K562 (cell line): ENCODE results near the gene MC5R. TPM values are rescaled to one million over a fixed set of nuclear protein-coding genes. Genes with fewer than 3 reads are reported as not detected.
A peak's percentile ranks its signal among the peaks of the same experiment; 100 is the strongest.

Experiments used
- ATAC-seq: fragments of 200-7000 bp; cut with Tn5 transposase; 3 replicates; pipeline ENCODE4 v1.9.1; 2020; ENCODE audit warnings: moderate library complexity
- BruUV-seq: library from RNA; stranded (reverse); fragments of 400-500 nt; replicated peaks from 2 replicates; lab custom pipeline; 2021; lab: Mats Ljungman, UMichigan
- CTCF ChIA-PET: fragments of 300-600 bp; formaldehyde crosslinking; extraction: SDS; loops from one replicate; lab custom pipeline; 2021; ENCODE audit warnings: low intra/inter-chr PET ratio; lab: Yijun Ruan, JAX
- POLR2A ChIA-PET: fragments of 300-600, 350-650 bp; sonication (Branson Sonifier 250); formaldehyde crosslinking; extraction: SDS; loops from one replicate; lab custom pipeline; 2021; ENCODE audit warnings: antibody characterized with exemption, inconsistent platforms; lab: Yijun Ruan, JAX
- DNase-seq, 4 experiments: peaks; one replicate each; pipeline versions ENCODE4 v3.0.0 to v3.0.0-alpha.2; 2011 to 2018; ENCODE audit warnings: low spot score in 3 of 4, mixed read lengths in 3 of 4; ENCODE audit errors: extremely low read depth in 1 of 4
- FAIRE-seq: peaks from 2 replicates; lab custom pipeline; 2011; peaks lifted over from hg19 to GRCh38; lab: Jason Lieb, UNC
- H2AFZ ChIP-seq: 2 replicates; pipeline ENCODE4 v1.6.0; 2011; ENCODE audit warnings: low read depth, low read length, control low read depth, inconsistent platforms
- H3K27ac ChIP-seq: fragments of 200-600 bp; 3 replicates; pipeline ENCODE4 v1.8.0; 2011; ENCODE audit warnings: low read depth, mild to moderate bottlenecking, control low read depth, inconsistent platforms, low read length, moderate library complexity, mixed read lengths; ENCODE audit errors: extremely low read depth
- H3K27me3 ChIP-seq, 2 experiments: fragments of 300-600 bp in 1 of 2; 2 replicates in 1 of 2; 3 replicates in 1 of 2; pipeline versions ENCODE4 v1.6.0 to v1.8.0; 2011; ENCODE audit warnings: inconsistent platforms in 2 of 2, low read length in 2 of 2, mild to moderate bottlenecking in 1 of 2, mixed read lengths in 1 of 2, moderate library complexity in 1 of 2; ENCODE audit not compliant: control insufficient read depth in 2 of 2, insufficient read depth in 2 of 2
- H3K36me3 ChIP-seq: fragments of 300-600 bp; 3 replicates; pipeline ENCODE4 v1.8.0; 2011; ENCODE audit warnings: mild to moderate bottlenecking, low read length, inconsistent platforms; ENCODE audit not compliant: control insufficient read depth, insufficient read depth
- H3K4me1 ChIP-seq, 2 experiments: fragments of 200-600 bp in 1 of 2; replicated peaks in 1 of 2; 2 replicates in 1 of 2; 3 replicates in 1 of 2; pipeline versions ENCODE4 v1.5.1 to v1.8.0; 2011; ENCODE audit warnings: inconsistent platforms in 2 of 2, low read length in 2 of 2, mild to moderate bottlenecking in 1 of 2, mixed read lengths in 1 of 2, moderate library complexity in 1 of 2; ENCODE audit not compliant: control insufficient read depth in 2 of 2, insufficient read depth in 2 of 2
- H3K4me2 ChIP-seq: 2 replicates; pipeline ENCODE4 v1.6.1; 2011; ENCODE audit warnings: low read length, control low read depth, inconsistent platforms, mixed read lengths; ENCODE audit not compliant: insufficient read depth
- H3K4me3 ChIP-seq: fragments of 200-600 bp; sonication (generic), shearing (Covaris generic); 2 replicates; pipeline ENCODE4 v1.5.1; 2016; ENCODE audit warnings: control low read depth, inconsistent platforms
- H3K79me2 ChIP-seq: fragments of 200-600 bp; 3 replicates; pipeline ENCODE4 v1.8.0; 2011; ENCODE audit warnings: low read length, inconsistent platforms; ENCODE audit not compliant: control insufficient read depth, insufficient read depth
- H3K9ac ChIP-seq, 2 experiments: 2 replicates each; pipeline versions ENCODE4 v1.6.0 to v1.6.1; 2011; ENCODE audit warnings: low read depth in 2 of 2, low read length in 2 of 2, control low read depth in 1 of 2, inconsistent platforms in 1 of 2, mild to moderate bottlenecking in 1 of 2, mixed read lengths in 1 of 2; ENCODE audit not compliant: insufficient read depth in 1 of 2
- H3K9me1 ChIP-seq: one replicate; pipeline ENCODE4 v1.6.0; 2011; ENCODE audit warnings: inconsistent platforms, mild to moderate bottlenecking, low read length, moderate library complexity; ENCODE audit not compliant: control insufficient read depth, insufficient read depth
- H3K9me3 ChIP-seq: replicated peaks from 2 replicates; pipeline ENCODE4 v1.5.1; 2011; ENCODE audit warnings: low read depth, low read length, inconsistent platforms; ENCODE audit not compliant: control insufficient read depth, insufficient read depth
- H4K20me1 ChIP-seq: replicated peaks from 2 replicates; pipeline ENCODE4 v1.6.1; 2011; ENCODE audit warnings: low read length, inconsistent platforms, mixed read lengths; ENCODE audit not compliant: control insufficient read depth, insufficient read depth
- BCOR ChIP-seq: fragments of 450-650 bp; IDR thresholded peaks from 2 replicates; pipeline ENCODE4 v1.6.1; 2016
- CEBPB ChIP-seq: fragments of 450-650 bp; IDR thresholded peaks from 2 replicates; pipeline ENCODE4 v1.6.1; 2016; ENCODE audit warnings: missing genetic modification characterization, missing compliant biosample characterization
- CEBPG ChIP-seq, 3 experiments: fragments of 200-800 bp in 1 of 3; sonication (Bioruptor generic) in 1 of 3; sonication (generic) in 1 of 3; formaldehyde crosslinking in 1 of 3; IDR thresholded peaks in 2 of 3; conservative IDR thresholded peaks in 1 of 3; 2 replicates each; pipeline versions ENCODE4 v1.6.1 to v1.8.0; 2016 to 2022; ENCODE audit warnings: missing compliant biosample characterization in 2 of 3, missing genetic modification characterization in 2 of 3, mild to moderate bottlenecking in 1 of 3, missing genetic modification reagents in 1 of 3
- PRDM10 ChIP-seq: fragments of 450-650 bp; IDR thresholded peaks from 2 replicates; pipeline ENCODE4 v1.6.1; 2018; ENCODE audit not compliant: partially characterized antibody
- ZNF280A ChIP-seq: fragments of 450-650 bp; IDR thresholded peaks from 2 replicates; pipeline ENCODE4 v1.6.1; 2018; ENCODE audit warnings: mild to moderate bottlenecking, low read depth; ENCODE audit not compliant: partially characterized antibody
- ZNF77 ChIP-seq: fragments of 250-450 bp; sonication (Bioruptor Pico); IDR thresholded peaks from 2 replicates; pipeline ENCODE4 v1.5.0; 2020
- WGBS: fragments of 100-300 bp; shearing (Covaris generic); methylation state at CpG from one replicate; pipeline ENCODE4 v1.1.6; 2016; ENCODE audit warnings: low coverage, mixed read lengths; ENCODE audit not compliant: insufficient coverage; ENCODE audit errors: missing lambda C conversion rate; 5-methylcytosine and 5-hydroxymethylcytosine counted together
- in situ Hi-C: fragments of 300-500 bp; cut with MboI; formaldehyde crosslinking; loops from 4 replicates; pipeline ENCODE4 v1.15.0; 2018; ENCODE audit warnings: inconsistent platforms, mixed read lengths
- intact Hi-C: fragments of 100-400 bp; cut with micrococcal nuclease; formaldehyde crosslinking; loops from 2 replicates; pipeline ENCODE4 v1.14.2; 2022
- polyA plus RNA-seq, 8 experiments: library from polyadenylated mRNA; depleted of rRNA in 4 of 8; stranded (reverse) in 5 of 8; unstranded in 3 of 8; fragments of >200 nt; fragmentation: Nextera tagmentation in 2 of 8; fragmentation: Illumina TruSeq in 1 of 8; extraction: Ambion mirVana in 2 of 8; extraction: Trizol in 1 of 8; gene quantifications; 2 replicates each; pipeline versions ENCODE4 v1.2.1 to v1.2.3, GENCODE V29; 2011 to 2014; ENCODE audit warnings: inconsistent platforms in 1 of 8, missing spikeins in 1 of 8
- total RNA-seq, 7 experiments: library from RNA; depleted of rRNA in 6 of 7; stranded (reverse); fragments of >200 nt in 6 of 7; fragmentation: Illumina TruSeq in 2 of 7; extraction: Trizol in 2 of 7; gene quantifications; 2 replicates each; pipeline versions ENCODE4 v1.2.1 to v1.2.3, GENCODE V29; 2011 to 2021; ENCODE audit warnings: low replicate concordance in 1 of 7
- TF ChIP-seq, protein P1 (sequence below): sonication (generic); formaldehyde crosslinking; IDR thresholded peaks from 2 replicates; pipeline ENCODE4 v1.8.1; 2022; ENCODE audit warnings: missing genetic modification reagents

MC5R gene
- total and polyA plus RNA-seq, 9 of the 15 experiments (the other 6 are each of a cell fraction or from before 2014, with no cell fraction given), result not detected

DNA sequence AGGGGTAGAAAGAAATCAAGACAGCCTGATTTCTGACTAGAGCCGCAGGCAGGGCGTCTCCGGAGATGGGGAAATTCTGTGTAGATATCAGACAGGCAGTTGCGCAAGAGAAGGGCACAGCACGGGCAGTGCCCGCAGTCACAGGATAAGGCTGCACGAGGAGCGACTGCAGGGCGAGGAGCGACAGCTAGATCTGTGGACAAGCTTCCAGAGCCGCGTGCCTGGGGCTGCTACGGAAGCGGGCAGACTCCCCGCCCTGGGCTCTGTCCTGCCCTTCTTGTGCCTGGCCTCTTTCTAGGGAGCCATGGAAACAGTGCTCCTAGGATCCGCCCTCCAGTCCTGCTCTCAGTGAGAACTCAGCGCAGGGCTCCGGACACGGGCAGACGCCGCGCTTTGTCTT, 12.6 kb downstream of the MC5R start:
- no peak overlapping the region for H3K4me2 ChIP-seq
- no peak overlapping the region for H2AFZ ChIP-seq
- ChIA-PET CTCF (no interaction called here), POLR2A (interaction anchor here (0.6 kb wide), 1 partner anchor 16 kb away, joined by 3 read pairs; no protein-coding TSS in a partner anchor)
- H3K9me1 ChIP-seq, result no peaks in the 10 kb centered on the region
- DNase-seq (no peak), FAIRE-seq (no peak), ATAC-seq (no peak; the same call in 2 of the 3 replicates)
- no peaks in the 10 kb centered on the region for H3K79me2 ChIP-seq
- no peaks in the 10 kb centered on the region for H3K9me3 ChIP-seq
- peak; percentile 58 for TF ChIP-seq CEBPB
- TF ChIP-seq, protein P1, sequence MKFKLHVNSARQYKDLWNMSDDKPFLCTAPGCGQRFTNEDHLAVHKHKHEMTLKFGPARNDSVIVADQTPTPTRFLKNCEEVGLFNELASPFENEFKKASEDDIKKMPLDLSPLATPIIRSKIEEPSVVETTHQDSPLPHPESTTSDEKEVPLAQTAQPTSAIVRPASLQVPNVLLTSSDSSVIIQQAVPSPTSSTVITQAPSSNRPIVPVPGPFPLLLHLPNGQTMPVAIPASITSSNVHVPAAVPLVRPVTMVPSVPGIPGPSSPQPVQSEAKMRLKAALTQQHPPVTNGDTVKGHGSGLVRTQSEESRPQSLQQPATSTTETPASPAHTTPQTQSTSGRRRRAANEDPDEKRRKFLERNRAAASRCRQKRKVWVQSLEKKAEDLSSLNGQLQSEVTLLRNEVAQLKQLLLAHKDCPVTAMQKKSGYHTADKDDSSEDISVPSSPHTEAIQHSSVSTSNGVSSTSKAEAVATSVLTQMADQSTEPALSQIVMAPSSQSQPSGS (CRISPR knock-in tag), result no peak
- TF ChIP-seq CEBPG (CRISPR knock-in tag; IDR thresholded peaks at IDR 0.05), result no peak
- TF ChIP-seq CEBPG (tag; conservative IDR thresholded peaks at IDR 0.05 in 1 of 2, IDR thresholded peaks at IDR 0.05 in 1 of 2), result peak in 1 of 2 experiments; percentile 60; a peak in 2 of 4 replicates
- H3K27me3 ChIP-seq, result no peaks in the 10 kb centered on the region; a peak in 1 of 5 replicates
- no peaks in the 10 kb centered on the region for H4K20me1 ChIP-seq
- H3K4me1 ChIP-seq, result peaks cover 0 to 9% of the 10 kb centered on the region in 2 experiments; a peak in 3 of 5 replicates
- no peak overlapping the region for H3K9ac ChIP-seq
- H3K27ac ChIP-seq, result no peak overlapping the region
- H3K4me3 ChIP-seq, result no peak overlapping the region
- 38% methylated on average over 7 of the region's 22 CpGs for whole genome bisulfite sequencing
- BruUV-seq, result no TSS peak
- H3K36me3 ChIP-seq, result no peaks in the 10 kb centered on the region
- in situ Hi-C loops (loop anchor here (10.0 kb wide), 1 partner anchor 248 kb away; no protein-coding TSS in a partner anchor), intact Hi-C loops (no loop called here)

DNA sequence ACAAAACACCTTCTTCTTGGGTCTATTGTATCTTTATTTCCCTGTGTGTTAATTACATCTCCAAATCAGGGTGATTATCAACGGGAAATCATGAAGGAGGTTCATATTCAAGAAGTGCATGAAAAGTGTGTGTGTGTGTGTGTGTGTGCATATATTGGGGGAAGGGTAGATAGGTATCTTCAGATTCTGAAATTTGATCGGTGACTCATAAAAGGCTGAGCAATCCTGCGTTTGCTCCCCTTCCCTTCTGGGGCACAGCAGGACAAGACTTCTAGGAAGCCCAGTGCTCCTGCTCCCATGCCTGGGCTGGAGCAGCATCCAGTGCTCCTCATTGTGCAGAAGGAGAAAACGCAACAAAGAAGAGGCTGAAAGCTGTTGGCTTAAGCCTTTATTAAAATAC, 25.8 kb downstream of the MC5R start:
- Histone ChIP-seq H3K27me3 (no peaks in the 10 kb centered on the region), H3K4me3 (no peak overlapping the region), H2AFZ (no peak overlapping the region), H3K27ac (no peak overlapping the region), H3K4me2 (no peak overlapping the region), H3K9me3 (no peaks in the 10 kb centered on the region), H3K79me2 (no peaks in the 10 kb centered on the region), H3K9ac (no peak overlapping the region), H3K36me3 (no peaks in the 10 kb centered on the region), H3K4me1 (no peaks in the 10 kb centered on the region), H3K9me1 (no peaks in the 10 kb centered on the region), H4K20me1 (no peaks in the 10 kb centered on the region)
- CTCF ChIA-PET, result no interaction called here
- intact Hi-C loops (no loop called here), in situ Hi-C loops (no loop called here)
- FAIRE-seq (no peak), ATAC-seq (no peak), DNase-seq (no peak)
- BruUV-seq, result no TSS peak
- POLR2A ChIA-PET, result no interaction called here
- WGBS, result 0% methylated on average over 4 of the region's 4 CpGs
- TF ChIP-seq ZNF77 (CRISPR knock-in tag), result no peak
- TF ChIP-seq BCOR, result no peak
- TF ChIP-seq ZNF280A, result no peak
- no peak for TF ChIP-seq PRDM10
